ENCODE measurements around the gene IFNLR1. TPM values are rescaled to one million over a fixed set of nuclear protein-coding genes. Genes with fewer than 3 reads are reported as not detected.

The IFNLR1 gene
- total and polyA plus RNA-seq, 2 donors (not counting 3 experiments of a cell fraction or from before 2014, with no cell fraction given) = 0.01 TPM; not detected in 1

- no peak overlapping the region for H3K9ac ChIP-seq (replicated peaks; ENCODE audit: extremely low read depth, insufficient read depth, low read length)
- H3K27me3 ChIP-seq (ENCODE audit: control insufficient read depth in 2 of 2, insufficient read depth in 2 of 2, low read length in 2 of 2) = peaks cover 0 to 3% of the 10 kb centered on the region in 2 experiments
- no peaks in the 10 kb centered on the region for H3K4me1 ChIP-seq (ENCODE audit: control insufficient read depth, extremely low read depth, insufficient read depth, low read length)
- TF ChIP-seq FOS (IDR thresholded peaks at IDR 0.05; ENCODE audit: borderline replicate concordance, insufficient read depth, low read length) (no peak), JUN (IDR thresholded peaks at IDR 0.05; ENCODE audit: borderline replicate concordance, insufficient read depth, insufficient read length, low read depth) (no peak), POLR2A (IDR thresholded peaks at IDR 0.05; ENCODE audit: low read depth, low read length) (no peak)
- TF ChIP-seq, protein P1, sequence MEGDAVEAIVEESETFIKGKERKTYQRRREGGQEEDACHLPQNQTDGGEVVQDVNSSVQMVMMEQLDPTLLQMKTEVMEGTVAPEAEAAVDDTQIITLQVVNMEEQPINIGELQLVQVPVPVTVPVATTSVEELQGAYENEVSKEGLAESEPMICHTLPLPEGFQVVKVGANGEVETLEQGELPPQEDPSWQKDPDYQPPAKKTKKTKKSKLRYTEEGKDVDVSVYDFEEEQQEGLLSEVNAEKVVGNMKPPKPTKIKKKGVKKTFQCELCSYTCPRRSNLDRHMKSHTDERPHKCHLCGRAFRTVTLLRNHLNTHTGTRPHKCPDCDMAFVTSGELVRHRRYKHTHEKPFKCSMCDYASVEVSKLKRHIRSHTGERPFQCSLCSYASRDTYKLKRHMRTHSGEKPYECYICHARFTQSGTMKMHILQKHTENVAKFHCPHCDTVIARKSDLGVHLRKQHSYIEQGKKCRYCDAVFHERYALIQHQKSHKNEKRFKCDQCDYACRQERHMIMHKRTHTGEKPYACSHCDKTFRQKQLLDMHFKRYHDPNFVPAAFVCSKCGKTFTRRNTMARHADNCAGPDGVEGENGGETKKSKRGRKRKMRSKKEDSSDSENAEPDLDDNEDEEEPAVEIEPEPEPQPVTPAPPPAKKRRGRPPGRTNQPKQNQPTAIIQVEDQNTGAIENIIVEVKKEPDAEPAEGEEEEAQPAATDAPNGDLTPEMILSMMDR (IDR thresholded peaks at IDR 0.05; ENCODE audit: extremely low read depth in 1 of 2, insufficient read depth in 1 of 2, low read depth in 1 of 2, low read length in 2 of 2) = no peak
- POLR2A ChIA-PET = no interaction called here
- no peak overlapping the region for H2AFZ ChIP-seq (ENCODE audit: low read depth, low read length)
- no peaks in the 10 kb centered on the region for H3K79me2 ChIP-seq (ENCODE audit: control insufficient read depth, insufficient read depth, low read length)
- DNase-seq (ENCODE audit: low read depth, low spot score) = no peak
- intact Hi-C loops (cut with micrococcal nuclease) (no loop called here), dilution Hi-C loops (cut with MboI; ENCODE audit: extremely low pct_ligation_motif_present, low sequenced_read_pairs) (no loop called here)
- no peaks in the 10 kb centered on the region for H3K36me3 ChIP-seq (ENCODE audit: control insufficient read depth in 2 of 2, extremely low read depth in 1 of 2, insufficient read depth in 2 of 2, low read length in 2 of 2)
- H4K20me1 ChIP-seq (replicated peaks; ENCODE audit: control insufficient read depth, extremely low read depth, insufficient read depth, low read length) = no peaks in the 10 kb centered on the region
- CTCF ChIA-PET = no interaction called here
- H3K9me3 ChIP-seq (replicated peaks; ENCODE audit: control insufficient read depth, insufficient read depth, low read length) = no peaks in the 10 kb centered on the region
- no peaks in the 10 kb centered on the region for H3K9me1 ChIP-seq (replicated peaks; ENCODE audit: control insufficient read depth, extremely low read depth, insufficient read depth, low read length)
- no peak for FAIRE-seq
- no TSS peak for BruUV-seq (replicated peaks)
- no peak overlapping the region for H3K4me3 ChIP-seq (replicated peaks in 1 of 3; ENCODE audit: insufficient read depth in 1 of 3, low read depth in 1 of 3, low read length in 3 of 3)
- no peak overlapping the region for H3K27ac ChIP-seq (ENCODE audit: insufficient read depth, low read depth, low read length)
- no peak overlapping the region for H3K4me2 ChIP-seq (ENCODE audit: insufficient read depth, low read length)
Measured at GRCh38 chr1:24226749-24227148, 39.7 kb upstream of the IFNLR1 start.

- Histone ChIP-seq H3K4me2 (ENCODE audit: insufficient read depth, low read length) (no peak overlapping the region), H3K27ac (ENCODE audit: insufficient read depth, low read depth, low read length) (no peak overlapping the region), H3K27me3 (ENCODE audit: control insufficient read depth in 2 of 2, insufficient read depth in 2 of 2, low read length in 2 of 2) (peaks cover 0 to 3% of the 10 kb centered on the region in 2 experiments), H4K20me1 (replicated peaks; ENCODE audit: control insufficient read depth, extremely low read depth, insufficient read depth, low read length) (no peaks in the 10 kb centered on the region), H2AFZ (ENCODE audit: low read depth, low read length) (no peak overlapping the region), H3K4me1 (ENCODE audit: control insufficient read depth, extremely low read depth, insufficient read depth, low read length) (no peaks in the 10 kb centered on the region), H3K9ac (replicated peaks; ENCODE audit: extremely low read depth, insufficient read depth, low read length) (no peak overlapping the region), H3K36me3 (ENCODE audit: control insufficient read depth in 2 of 2, extremely low read depth in 1 of 2, insufficient read depth in 2 of 2, low read length in 2 of 2) (no peaks in the 10 kb centered on the region), H3K79me2 (ENCODE audit: control insufficient read depth, insufficient read depth, low read length) (no peaks in the 10 kb centered on the region), H3K4me3 (replicated peaks in 1 of 3; ENCODE audit: insufficient read depth in 1 of 3, low read depth in 1 of 3, low read length in 3 of 3) (no peak overlapping the region), H3K9me1 (replicated peaks; ENCODE audit: control insufficient read depth, extremely low read depth, insufficient read depth, low read length) (no peaks in the 10 kb centered on the region), H3K9me3 (replicated peaks; ENCODE audit: control insufficient read depth, insufficient read depth, low read length) (no peaks in the 10 kb centered on the region)
- TF ChIP-seq GATA2 (IDR thresholded peaks at IDR 0.05; ENCODE audit: insufficient read depth, insufficient read length, low read depth, low read length) (no peak), FOS (IDR thresholded peaks at IDR 0.05; ENCODE audit: borderline replicate concordance, insufficient read depth, low read length) (no peak), POLR2A (IDR thresholded peaks at IDR 0.05; ENCODE audit: low read depth, low read length) (no peak), EZH2 (IDR thresholded peaks at IDR 0.05; ENCODE audit: borderline replicate concordance, low read depth, low read length, severe bottlenecking) (no peak)
- TF ChIP-seq, protein P2, sequence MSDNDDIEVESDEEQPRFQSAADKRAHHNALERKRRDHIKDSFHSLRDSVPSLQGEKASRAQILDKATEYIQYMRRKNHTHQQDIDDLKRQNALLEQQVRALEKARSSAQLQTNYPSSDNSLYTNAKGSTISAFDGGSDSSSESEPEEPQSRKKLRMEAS (IDR thresholded peaks at IDR 0.05; ENCODE audit: insufficient read depth, insufficient read length) = no peak
- TF ChIP-seq, protein P1 (IDR thresholded peaks at IDR 0.05; ENCODE audit: extremely low read depth in 1 of 2, insufficient read depth in 1 of 2, low read depth in 1 of 2, low read length in 2 of 2) = no peak
- dilution Hi-C loops (cut with MboI; ENCODE audit: extremely low pct_ligation_motif_present, low sequenced_read_pairs) = no loop called here
- intact Hi-C loops (cut with micrococcal nuclease) = no loop called here
- ChIA-PET CTCF (interaction anchor here (1.0 to 1.6 kb wide), 2 partner anchors 19 to 168 kb away, joined by 3 to 5 read pairs; no protein-coding TSS in a partner anchor), POLR2A (no interaction called here)
- DNase-seq (ENCODE audit: low read depth, low spot score) (no peak), FAIRE-seq (no peak)
- BruUV-seq (replicated peaks) = no TSS peak
Measured at GRCh38 chr1:24224761-24225160, 37.7 kb upstream of the IFNLR1 start.

Measured in endothelial cell of umbilical vein (primary cell).